Kidney (tissue), 14 donors: ENCODE measurements around the gene ADAMTS15. TPM values are rescaled to one million over a fixed set of nuclear protein-coding genes. Genes with fewer than 3 reads are reported as not detected.

Experiments
- DNase-seq, 5 donors: peaks; one replicate each; pipeline ENCODE4 v3.0.0-alpha.2; 2013 to 2020
- FAIRE-seq: peaks from 2 replicates; lab custom pipeline; 2012; peaks lifted over from hg19 to GRCh38; lab: Jason Lieb, UNC
- H3K27ac ChIP-seq, 2 donors: one replicate each; pipeline ENCODE4 v1.7.0; 2013; ENCODE audit warnings: low read depth in 2 of 2, low read length in 2 of 2, inconsistent platforms in 1 of 2
- H3K27me3 ChIP-seq: one replicate; pipeline ENCODE4 v1.7.1; 2013; ENCODE audit warnings: low read length, inconsistent platforms; ENCODE audit not compliant: control insufficient read depth, insufficient read depth
- H3K36me3 ChIP-seq, 3 donors: one replicate each; pipeline versions ENCODE4 v1.7.0 to v1.7.1; 2013; ENCODE audit warnings: low read length in 3 of 3, control low read depth in 1 of 3, inconsistent platforms in 1 of 3; ENCODE audit not compliant: insufficient read depth in 3 of 3, control insufficient read depth in 2 of 3
- H3K4me1 ChIP-seq, 3 donors: one replicate each; pipeline versions ENCODE4 v1.7.0 to v1.7.1; 2013; ENCODE audit warnings: low read length in 3 of 3, inconsistent platforms in 1 of 3, low read depth in 1 of 3; ENCODE audit not compliant: control insufficient read depth in 2 of 3, insufficient read depth in 2 of 3
- H3K4me3 ChIP-seq, 3 donors: one replicate each; pipeline versions ENCODE4 v1.7.0 to v1.8.1; 2013; ENCODE audit warnings: low read length in 3 of 3, control low read depth in 1 of 3, inconsistent platforms in 1 of 3
- H3K9ac ChIP-seq, 3 donors: one replicate each; pipeline versions ENCODE4 v1.7.0 to v1.7.1; 2013; ENCODE audit warnings: low read length in 3 of 3, control low read depth in 1 of 3, inconsistent platforms in 1 of 3
- H3K9me3 ChIP-seq, 3 donors: one replicate each; pipeline versions ENCODE4 v1.7.0 to v1.7.1; 2013; ENCODE audit warnings: low read length in 3 of 3, control low read depth in 1 of 3, inconsistent platforms in 1 of 3; ENCODE audit not compliant: control insufficient read depth in 2 of 3, insufficient read depth in 1 of 3
- CTCF ChIP-seq: IDR thresholded peaks from 3 replicates; pipeline ENCODE4 v1.5.1; 2012; ENCODE audit warnings: mild to moderate bottlenecking, moderate library complexity, borderline replicate concordance; ENCODE audit not compliant: insufficient read depth; ENCODE audit errors: extremely low read depth
- intact Hi-C: fragments of 100-400 bp; cut with DNase I; formaldehyde crosslinking; loops from one replicate; pipeline ENCODE4 v1.11.1; 2022
- polyA plus RNA-seq: library from polyadenylated mRNA; stranded (reverse); fragments of 350-450 nt; fragmentation: Illumina TruSeq; extraction: RNeasy Lipid Tissue Mini Kit (QIAGEN cat#74804); gene quantifications from one replicate; pipeline ENCODE4 v1.2.3, GENCODE V29; 2014; ENCODE audit warnings: low read depth, low replicate concordance; ENCODE audit not compliant: insufficient read depth
- total RNA-seq: library from RNA; stranded (reverse); fragmentation: NEBNext Ultra II Directional; extraction: Animal tissue kit (Norgen Biotek cat#: 25700); gene quantifications from one replicate; pipeline ENCODE4 v1.2.1, GENCODE V29; 2021
- donor health status: control.
- donor health status: control.
- donor health status: control.
- donor health status: control.
- donor health status: control.
- donor health status: DM: yes; HTN: yes; CAD: no.
- donor health status: Normal renal cell carcinoma (clear cell type).

The ADAMTS15 gene
- total and polyA plus RNA-seq, 2 donors from 2014 or later, result 3.6 to 6.2 TPM

GRCh38 chr11:130489716-130490115, 41.3 kb downstream of the ADAMTS15 start:
- intact Hi-C loops, result no loop called here
- FAIRE-seq, result no peak
- Histone ChIP-seq H3K9me3 (no peaks in the 10 kb centered on the region), H3K27ac (no peak overlapping the region), H3K9ac (no peak overlapping the region), H3K4me3 (no peak overlapping the region), H3K36me3 (no peaks in the 10 kb centered on the region), H3K4me1 (no peaks in the 10 kb centered on the region), H3K27me3 (no peaks in the 10 kb centered on the region)
- no peak for TF ChIP-seq CTCF
- no peak for DNase-seq

- Histone ChIP-seq H3K9me3 (no peaks in the 10 kb centered on the region), H3K27me3 (no peaks in the 10 kb centered on the region), H3K9ac (no peak overlapping the region), H3K27ac (no peak overlapping the region), H3K36me3 (no peaks in the 10 kb centered on the region), H3K4me1 (no peaks in the 10 kb centered on the region), H3K4me3 (no peak overlapping the region)
- DNase-seq (no peak), FAIRE-seq (no peak)
- no peak for TF ChIP-seq CTCF
- intact Hi-C loops, result no loop called here
These were observed 42.4 kb downstream of the ADAMTS15 start for GRCh38 chr11:130490682-130491449.

- no peaks in the 10 kb centered on the region for H3K4me1 ChIP-seq
- DNase-seq (no peak), FAIRE-seq (no peak)
- no peaks in the 10 kb centered on the region for H3K36me3 ChIP-seq
- H3K9ac ChIP-seq, result no peak overlapping the region
- peaks cover 0 to 4% (median 0%) of the 10 kb centered on the region in 3 donors for H3K9me3 ChIP-seq
- H3K27ac ChIP-seq, result no peak overlapping the region
- no peak overlapping the region for H3K4me3 ChIP-seq
- intact Hi-C loops, result no loop called here
- H3K27me3 ChIP-seq, result no peaks in the 10 kb centered on the region
- no peak for TF ChIP-seq CTCF
These were observed 49.7 kb downstream of the ADAMTS15 start for GRCh38 chr11:130498181-130498580.
